ELF-1 (cell line): ENCODE data around the gene SCLY.
"Not testable (repeated sequence)": the region's sequence is repeated elsewhere in the genome, so short reads cannot be mapped to it uniquely, and the experiment has no call there.

Experiments
- DNase-seq: peaks from one replicate; pipeline ENCODE4 v3.0.0-alpha.2; 2016; ENCODE audit warnings: low read depth, low spot score

Gene SCLY, protein sequence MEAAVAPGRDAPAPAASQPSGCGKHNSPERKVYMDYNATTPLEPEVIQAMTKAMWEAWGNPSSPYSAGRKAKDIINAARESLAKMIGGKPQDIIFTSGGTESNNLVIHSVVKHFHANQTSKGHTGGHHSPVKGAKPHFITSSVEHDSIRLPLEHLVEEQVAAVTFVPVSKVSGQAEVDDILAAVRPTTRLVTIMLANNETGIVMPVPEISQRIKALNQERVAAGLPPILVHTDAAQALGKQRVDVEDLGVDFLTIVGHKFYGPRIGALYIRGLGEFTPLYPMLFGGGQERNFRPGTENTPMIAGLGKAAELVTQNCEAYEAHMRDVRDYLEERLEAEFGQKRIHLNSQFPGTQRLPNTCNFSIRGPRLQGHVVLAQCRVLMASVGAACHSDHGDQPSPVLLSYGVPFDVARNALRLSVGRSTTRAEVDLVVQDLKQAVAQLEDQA

DNA sequence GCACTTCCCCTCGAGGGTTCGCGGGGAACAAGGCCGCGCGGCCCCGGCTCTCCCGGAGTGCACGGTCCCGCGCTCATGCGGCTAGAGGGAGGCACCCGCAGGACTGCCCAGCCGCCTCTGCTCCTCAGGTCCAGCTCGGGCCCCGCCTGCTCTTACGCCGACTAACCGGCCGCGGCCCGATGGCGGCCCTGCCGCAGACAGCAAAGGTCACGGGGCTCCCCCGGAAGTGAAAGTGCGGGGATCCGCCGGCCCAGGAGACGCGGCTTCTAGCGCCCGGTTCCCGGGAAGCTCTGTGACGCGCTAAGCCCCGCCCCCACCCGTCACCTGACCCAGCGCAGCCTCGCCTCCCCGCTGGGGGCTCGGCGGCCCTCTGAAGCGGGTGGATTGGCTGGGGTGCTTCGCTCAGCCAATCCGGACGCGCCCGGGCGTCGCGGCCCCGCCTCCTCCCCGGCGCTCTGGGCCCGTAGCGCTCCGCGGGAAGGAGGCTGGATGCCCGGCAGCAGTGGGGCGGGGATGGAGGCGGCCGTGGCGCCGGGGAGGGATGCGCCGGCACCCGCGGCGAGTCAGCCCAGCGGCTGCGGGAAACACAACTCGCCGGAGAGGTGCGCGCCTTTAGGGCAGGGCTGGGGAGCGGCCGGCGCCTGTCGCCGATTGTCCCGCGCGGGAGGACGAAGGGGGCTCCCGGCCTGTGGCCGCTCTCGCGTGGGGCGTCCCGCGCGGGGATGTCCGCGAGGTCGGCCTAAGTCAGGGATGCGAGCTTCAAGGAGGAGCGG is at the start of gene SCLY:
Gene SCLY, plus strand, starts transcription at position 460 of the 773 bp plus-strand sequence. Its CDS starts 54 bp downstream, at position 514.
- DNase-seq: peak; percentile 99

DNA sequence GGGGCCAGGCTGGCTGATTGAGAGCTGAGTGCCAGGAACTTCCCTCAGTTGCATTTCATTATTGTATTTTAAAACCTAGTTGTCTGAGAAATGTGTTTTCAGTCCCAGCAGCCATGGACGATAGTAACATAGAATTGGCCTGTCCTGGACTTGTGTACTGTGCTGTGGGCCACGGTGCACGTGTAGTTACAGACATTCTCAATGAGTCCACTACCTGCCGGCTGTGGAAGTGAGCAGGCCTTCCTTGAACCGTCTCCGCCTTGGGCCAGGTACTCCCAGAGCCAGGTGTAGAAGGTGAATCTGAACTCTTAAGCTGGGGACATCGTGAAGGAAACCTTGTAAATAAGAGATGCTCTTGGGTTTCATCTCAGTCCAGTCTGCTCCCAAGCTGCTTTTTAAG is 47.0 kb upstream of the SCLY start:
- DNase-seq: no peak

DNA sequence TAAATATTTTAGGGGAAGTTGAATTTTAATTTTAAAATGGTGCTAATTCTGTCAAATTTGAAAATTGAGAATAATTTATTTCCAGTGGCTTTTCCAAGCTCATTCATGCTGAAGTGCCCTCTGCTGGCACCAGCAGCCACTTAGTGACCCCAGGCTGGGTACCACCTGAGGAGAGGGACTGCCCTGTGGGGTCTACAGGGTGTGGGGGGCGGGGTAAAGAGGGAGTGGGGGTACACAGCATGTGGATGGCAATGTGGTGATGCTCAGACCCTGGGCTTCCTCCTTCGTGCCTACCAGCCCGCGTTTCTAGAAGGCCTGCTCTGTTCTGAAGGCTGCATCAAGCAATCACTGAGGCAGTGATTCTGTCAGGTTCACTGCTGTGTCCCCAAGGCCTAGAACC is 45.1 kb upstream of the SCLY start:
- DNase-seq: no peak

DNA sequence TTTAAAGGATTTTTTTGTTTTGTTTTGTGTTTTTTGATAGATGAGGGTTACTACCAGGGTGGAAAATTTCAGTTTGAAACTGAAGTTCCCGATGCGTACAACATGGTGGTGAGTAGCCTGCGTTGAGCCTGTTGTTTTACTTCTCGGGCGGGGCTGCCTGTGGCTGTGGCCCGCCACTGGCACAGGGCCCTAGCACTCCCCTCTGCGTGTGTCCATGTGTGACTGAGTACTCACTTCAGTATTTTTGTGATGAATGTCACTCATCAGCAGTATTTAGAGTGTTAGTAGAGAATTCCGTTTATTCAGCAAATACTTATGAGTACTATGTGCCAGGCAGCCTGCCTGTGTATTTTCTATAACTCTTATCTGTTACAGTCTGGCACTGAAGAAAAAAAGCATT is 44.3 kb upstream of the SCLY start:
- DNase-seq: no peak

DNA sequence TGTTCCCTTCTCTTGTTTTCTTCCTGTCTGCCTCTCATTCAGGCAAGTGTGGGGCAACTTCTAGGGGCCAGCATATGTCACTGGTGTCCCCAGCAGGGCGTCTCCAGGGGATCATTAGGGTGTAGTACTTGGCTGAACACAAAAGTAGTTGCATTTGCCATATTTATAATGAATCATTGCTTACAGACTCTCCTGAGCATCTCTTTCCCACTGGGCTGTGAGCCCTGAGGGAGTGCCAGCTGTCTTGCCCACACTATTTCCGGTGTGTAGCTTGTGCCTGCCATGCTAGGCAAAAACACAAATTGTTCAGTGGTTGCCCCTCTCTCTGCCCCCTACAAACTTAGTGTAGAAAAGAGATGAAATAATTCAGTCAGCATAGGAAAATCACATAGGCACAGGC is 40.8 kb upstream of the SCLY start:
- no peak for DNase-seq

DNA sequence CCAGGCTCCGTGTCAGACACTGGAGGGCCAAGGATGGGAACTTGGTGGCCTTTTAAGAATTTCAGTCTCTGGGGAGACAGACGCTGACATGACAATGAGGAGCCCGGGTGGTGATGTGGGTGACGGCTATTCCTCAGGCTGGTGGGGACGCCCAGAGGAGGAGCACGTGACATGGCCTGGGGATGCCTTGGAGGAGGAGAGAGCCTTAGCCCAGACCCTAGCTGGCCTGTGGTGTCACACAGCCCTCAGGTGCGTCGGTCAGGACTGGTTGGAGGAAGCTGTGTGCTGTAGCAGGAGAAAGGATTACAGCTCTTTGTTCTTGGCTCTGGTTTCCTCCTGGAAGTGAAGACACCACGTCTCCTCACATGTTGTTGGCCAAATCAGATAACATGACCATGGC is 40.0 kb upstream of the SCLY start:
- no peak for DNase-seq

DNA sequence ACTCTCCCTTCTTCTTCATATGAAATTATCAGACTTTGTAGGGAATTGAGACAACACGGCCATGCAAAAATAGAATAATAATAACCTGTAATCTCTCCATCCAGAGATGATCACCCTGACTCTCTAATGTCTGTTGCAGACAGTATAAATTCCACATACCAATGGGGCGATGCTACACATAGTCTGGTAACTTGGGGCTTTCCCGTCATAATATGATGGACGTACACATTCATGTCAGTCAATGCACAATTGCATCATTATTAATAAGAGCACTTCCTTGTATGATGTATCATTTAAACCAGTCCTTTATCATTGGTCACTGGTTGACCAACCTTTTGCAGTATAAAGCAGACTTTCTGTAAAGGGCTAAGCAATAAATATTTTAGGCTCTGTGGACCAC is 39.5 kb upstream of the SCLY start:
- no peak for DNase-seq

DNA sequence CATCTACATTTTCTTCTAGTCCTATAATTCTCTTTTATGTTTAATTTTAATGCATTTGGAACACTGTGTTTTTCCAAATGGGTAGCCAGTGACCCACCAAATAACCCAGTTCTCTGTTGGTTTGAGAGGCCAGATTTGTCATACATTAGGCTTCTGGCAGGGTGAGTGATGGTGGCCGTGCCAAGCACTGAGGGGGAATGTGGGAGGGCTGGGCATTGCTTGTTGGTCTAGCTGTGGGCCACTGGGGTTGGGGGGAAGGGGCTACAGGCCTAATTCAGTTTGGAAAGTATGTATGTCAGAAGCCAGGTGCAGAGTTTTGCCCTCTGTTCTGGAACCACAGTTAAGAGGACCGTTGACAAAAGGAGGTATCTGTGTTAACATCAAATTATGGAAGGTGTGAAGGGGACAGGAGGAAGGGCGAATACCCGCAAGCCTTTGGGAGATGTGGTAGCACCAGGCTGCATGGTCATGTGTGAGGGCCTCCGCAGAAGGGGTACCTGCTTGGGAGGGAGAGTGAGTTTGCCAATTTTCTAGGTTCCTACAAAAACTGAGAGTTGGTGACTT is 38.1 kb upstream of the SCLY start:
- DNase-seq: no peak

DNA sequence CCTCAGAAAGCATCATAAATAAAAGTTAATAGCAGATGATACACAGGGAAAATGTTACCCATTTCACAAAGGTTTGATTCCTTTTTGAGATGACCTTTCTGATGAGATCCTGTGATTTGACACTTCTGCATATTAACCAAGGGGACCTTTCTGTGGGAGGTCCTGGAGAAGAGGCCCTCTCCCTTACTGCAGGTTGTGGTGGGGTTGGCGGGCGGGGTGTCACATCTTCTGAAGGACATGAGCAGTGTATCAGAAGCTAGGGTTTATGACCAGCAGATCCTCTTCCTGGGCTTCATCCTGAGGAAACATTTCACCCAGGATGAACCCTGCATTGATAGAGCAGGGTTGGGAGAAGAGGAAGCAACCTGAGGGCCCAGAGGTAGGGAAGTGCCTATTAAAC is 37.2 kb upstream of the SCLY start:
- DNase-seq: no peak

DNA sequence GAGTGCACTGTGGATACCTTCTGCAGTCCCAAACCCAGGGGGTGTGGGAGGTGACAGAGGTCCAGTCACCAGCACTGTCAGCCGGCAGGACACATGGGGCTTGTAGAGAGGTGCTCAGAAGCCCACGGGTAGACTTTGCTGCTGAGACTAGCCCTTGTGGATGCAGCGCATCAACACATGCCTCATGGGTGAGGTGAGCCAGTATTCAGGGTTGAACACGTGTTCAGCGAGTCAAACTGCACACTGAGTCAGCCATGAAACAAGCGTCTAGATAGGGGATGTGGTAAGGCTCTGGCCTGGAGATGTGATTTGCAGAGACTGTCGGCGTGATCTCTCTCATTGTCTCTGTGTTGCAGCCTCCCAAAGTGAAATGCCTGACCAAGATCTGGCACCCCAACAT is 35.8 kb upstream of the SCLY start:
- DNase-seq: no peak

DNA sequence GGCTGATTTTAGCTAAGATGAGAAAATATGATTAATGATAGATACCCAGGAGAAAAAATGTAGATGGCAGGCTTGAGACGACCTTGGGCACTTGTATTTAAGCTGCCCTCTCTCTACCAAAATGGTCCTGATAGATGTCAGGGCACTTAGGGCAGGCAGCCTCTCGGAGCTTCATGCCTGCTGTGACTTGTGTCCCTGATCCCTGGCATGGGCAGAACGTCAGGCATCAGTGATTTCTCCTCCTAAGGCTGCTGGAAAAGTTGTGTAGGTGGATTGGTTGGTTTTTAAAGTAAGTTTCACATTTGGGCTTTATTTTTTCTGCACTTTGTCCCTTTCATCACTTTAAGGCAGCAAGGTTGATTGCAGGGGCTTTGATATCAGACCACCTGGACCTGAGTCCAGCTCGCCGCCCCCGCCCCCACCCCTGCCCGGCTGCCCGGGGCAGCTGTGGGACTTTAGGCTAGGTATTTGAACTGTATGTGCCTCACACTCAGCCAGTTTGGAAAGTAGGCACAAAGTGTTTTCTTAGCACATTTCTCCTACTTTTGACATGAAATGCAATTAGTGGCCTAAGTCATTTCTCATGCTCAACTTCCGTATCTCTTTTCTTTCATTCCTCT is 35.0 kb upstream of the SCLY start:
- DNase-seq: no peak

DNA sequence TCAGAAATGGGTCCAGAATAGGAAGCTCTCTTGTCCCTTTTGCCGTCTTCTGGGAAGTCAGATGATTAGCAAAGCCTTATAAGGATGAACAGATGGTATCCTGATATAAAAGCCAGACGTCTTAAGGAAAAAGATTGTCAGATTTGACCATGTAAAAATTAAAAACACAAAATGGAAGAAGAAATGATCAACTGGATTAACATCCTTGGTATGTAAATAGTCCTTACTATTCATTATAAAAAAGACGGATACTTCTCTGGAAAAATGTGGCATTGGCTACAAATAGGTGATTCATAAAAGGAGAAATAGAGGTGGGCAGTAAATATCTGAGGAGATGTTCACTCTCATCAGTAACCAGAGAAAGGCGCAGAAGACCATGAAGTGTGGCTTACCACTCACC is 33.7 kb upstream of the SCLY start:
- DNase-seq: no peak

DNA sequence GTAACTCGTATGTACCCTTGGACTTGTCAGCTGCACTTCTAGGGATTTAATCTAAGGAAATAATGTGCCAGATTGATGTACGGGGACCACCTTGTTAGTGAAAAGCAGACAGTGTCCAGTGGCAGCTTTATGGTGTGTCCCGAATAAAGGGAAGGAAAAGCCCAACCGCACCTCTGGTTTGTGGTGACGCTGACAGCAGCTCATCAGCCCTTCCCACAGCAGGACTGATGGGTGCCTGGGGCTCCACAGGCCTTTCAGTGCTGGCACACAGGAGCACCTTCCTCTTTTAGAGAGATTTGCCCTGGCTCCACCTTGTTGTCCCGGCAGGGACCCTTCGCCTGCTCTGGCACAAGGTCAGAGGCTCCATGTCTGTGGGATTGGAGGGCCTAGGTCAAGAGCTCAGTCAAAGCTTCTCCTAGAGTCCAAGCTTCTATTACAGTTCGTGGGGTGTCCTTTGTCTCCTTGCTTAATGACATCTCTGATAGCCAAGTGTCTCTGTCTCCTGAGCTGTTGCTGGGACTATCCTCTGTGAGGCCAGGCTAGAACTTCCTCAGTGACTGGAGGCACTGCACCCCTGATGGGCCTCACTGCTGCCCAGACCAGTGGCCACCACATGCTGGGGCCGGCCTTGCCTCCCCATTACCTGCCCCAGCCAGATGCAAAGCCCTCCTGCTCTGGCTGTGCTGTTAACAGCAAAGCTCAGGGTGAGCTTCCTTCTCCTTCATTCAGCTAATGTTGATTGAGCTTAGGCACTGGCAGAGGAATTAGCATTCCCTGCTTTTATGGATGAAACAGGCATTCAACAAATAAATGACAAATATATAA is 33.0 kb upstream of the SCLY start:
- DNase-seq: no peak

DNA sequence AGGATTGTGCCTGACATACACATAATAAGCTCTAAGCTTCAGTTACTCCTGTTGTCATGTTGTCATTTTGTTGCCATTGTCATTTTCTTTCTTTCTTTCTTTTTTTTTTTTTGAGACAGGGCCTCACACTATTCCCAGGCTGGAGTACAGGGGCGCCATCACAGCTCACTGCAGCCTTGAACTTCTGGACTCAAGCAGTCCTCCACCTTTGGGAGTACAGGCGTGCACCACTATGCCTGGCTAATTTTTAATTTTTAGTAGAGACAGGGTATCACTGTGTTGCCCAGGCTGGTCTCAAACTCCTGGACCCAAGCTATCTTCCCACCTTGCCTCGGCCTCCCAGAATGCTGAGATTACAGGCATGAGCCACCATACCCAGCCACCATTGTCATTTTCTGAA is 30.9 kb upstream of the SCLY start:
- DNase-seq: no peak

DNA sequence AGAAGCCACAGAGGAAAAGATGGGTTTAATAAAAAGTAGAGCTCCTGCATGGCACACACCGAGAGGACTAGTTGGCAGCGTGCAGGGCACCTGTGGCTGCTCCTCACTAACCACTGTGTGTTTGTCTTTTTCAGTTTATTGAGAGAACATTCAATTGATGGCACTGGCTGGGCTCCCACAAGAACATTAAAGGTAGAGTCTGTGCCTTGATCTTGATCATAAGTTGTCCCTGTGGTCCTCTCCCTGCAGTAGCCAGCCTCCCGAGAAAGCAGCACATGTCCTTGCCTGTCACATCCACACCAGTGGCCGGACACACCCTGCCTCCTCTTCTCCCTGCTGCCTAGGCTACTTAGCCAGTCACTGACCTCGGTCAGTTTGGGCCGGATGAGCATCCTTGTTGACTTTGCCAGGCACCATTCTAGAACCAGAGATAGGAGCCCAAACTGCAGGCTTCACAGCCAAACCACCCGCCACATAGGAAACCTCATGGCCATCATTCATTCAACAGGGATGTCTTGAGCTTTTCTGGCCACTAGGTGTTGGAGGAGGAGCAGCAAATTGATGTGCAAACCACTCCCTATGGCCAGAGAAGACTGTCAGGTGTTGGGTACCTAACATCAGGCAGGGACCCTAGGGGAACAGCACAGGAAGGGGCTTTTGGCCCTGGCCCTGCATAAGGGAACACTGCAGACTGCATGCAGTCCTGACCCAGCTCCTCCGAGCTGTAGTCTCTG is 30.2 kb upstream of the SCLY start:
- no peak for DNase-seq

DNA sequence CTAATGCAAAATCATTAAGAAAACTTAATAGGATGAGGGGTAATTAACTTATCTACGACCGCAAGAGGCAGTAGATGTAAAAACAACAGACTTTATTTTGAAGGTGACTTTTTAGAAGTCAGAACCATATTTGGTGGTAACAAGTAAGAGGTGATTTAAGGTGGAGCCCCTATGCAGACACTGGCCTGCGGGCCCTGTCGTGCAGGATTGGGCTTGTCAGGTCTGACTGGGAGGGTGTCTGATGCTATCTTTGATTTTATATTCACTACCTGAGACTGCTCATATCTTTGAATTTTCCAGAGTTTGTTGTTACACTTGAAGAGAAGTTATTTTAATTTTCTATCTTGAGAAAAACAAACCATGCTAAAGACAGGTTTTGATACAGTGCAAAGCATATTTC is 29.1 kb upstream of the SCLY start:
- no peak for DNase-seq

DNA sequence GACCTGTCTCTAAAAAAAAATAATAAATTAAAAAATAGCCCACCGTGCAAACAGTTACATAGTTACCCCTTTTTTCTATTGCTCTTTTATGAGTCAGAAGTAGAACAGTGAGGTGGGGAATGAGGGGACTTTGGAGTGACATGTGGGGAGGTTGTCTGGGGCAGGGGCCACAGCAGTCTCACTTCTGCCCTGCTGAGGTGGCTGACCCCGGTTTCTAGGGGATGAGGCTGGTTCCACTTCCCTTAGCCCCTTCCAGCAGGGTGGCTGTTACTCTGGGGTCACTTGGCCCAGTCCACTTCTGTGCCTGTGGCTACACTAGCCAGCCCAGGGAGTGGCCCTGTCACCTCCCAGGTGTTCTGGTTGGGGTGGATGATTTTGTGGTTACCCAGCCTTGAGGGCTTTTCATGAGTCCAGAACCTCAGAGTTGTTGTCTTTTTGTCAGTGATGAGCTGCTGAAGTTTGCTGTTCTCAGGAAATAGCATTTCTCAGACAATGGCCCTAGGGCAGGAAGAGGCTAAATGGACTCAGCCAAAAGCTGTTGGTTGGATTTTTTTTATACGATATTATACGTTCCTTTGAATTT is 28.0 kb upstream of the SCLY start:
- DNase-seq: no peak

DNA sequence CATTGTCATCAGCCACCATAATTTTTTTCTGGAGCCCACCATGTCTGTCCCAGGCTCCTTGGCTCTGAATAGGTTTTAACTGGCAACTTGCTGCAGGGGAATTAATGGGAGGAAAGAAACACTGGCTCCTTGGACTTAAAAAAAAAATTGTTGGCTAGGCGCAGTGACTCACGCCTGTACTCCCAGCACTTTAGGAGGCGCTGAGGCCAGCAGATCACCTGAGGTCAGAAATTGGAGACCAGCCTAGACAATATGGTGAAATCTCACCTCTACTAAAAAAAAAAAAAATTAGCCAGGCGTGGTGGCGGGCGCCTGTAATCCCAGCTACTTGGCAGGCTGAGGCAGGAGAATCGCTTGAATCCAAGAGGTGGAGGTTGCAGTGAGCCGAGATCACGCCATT is 26.8 kb upstream of the SCLY start:
- DNase-seq: not testable (repeated sequence)

DNA sequence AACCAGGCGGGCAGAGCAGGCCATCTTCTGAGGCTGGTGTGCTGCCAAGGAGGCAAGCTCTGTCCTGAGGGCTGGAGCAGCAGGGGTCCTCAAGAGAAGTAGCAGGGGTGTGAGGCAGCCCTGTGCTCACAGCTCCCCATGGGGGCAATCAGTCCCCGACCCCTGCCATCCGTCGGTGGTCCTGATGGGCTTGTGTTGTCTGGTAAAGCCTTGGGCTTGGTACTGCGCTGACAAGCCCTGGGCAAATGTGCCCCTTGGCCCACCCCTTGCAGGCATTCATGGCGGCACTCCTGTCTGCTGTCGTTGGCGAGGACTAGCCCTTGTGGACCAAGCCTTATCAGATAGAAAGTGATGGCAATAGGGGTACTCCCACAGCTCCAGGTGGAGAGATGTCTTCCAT is 22.6 kb upstream of the SCLY start:
- DNase-seq: no peak

DNA sequence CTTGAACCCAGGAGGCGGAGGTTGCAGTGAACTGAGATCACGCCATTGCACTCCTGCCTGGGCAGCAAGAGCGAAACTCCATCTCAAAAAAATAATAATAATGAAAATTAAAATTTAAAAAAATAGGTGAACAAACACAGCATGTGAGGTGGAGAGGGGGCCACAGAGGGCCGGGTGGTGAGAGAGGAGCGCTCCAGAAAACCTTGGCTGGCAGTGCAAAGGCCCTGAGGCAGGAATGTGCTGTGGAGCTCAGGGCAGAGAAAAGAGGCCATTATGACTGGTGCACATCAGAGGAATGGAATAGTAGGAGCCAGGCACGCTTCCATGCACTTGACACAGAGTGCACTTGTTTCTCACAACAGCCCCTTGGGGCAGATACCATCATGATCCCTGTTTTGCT is 21.6 kb upstream of the SCLY start:
- no peak for DNase-seq
